Small intestine (tissue), 7 donors: ENCODE results near the gene NR2F1-AS1. TPM values are rescaled to one million over a fixed set of nuclear protein-coding genes. Genes with fewer than 3 reads are reported as not detected.
"Not testable (repeated sequence)": the region's sequence is repeated elsewhere in the genome, so short reads cannot be mapped to it uniquely, and the experiment has no call there.

Experiments used
- DNase-seq, 2 donors: peaks; one replicate each; pipeline versions ENCODE4 v3.0.0 to v3.0.0-alpha.2; 2013
- FAIRE-seq: peaks from 2 replicates; lab custom pipeline; 2012; peaks lifted over from hg19 to GRCh38; lab: Jason Lieb, UNC
- H3K27ac ChIP-seq, 3 donors: one replicate each; pipeline ENCODE4 v1.5.1; 2013; ENCODE audit warnings: low read length in 2 of 3, mild to moderate bottlenecking in 2 of 3, control low read depth in 1 of 3, inconsistent platforms in 1 of 3, low read depth in 1 of 3, moderate library complexity in 1 of 3
- H3K27me3 ChIP-seq, 3 donors: one replicate each; pipeline ENCODE4 v1.6.1; 2013; ENCODE audit warnings: low read length in 3 of 3, inconsistent platforms in 1 of 3; ENCODE audit not compliant: control insufficient read depth in 3 of 3, insufficient read depth in 3 of 3
- H3K36me3 ChIP-seq, 3 donors: one replicate each; pipeline ENCODE4 v1.6.1; 2013; ENCODE audit warnings: low read length in 3 of 3, inconsistent platforms in 1 of 3, low read depth in 1 of 3, mild to moderate bottlenecking in 1 of 3, moderate library complexity in 1 of 3; ENCODE audit not compliant: control insufficient read depth in 3 of 3, insufficient read depth in 2 of 3
- H3K4me1 ChIP-seq, 3 donors: one replicate each; pipeline ENCODE4 v1.6.1; 2013; ENCODE audit warnings: low read length in 2 of 3, inconsistent platforms in 1 of 3, low read depth in 1 of 3, mild to moderate bottlenecking in 1 of 3, moderate library complexity in 1 of 3; ENCODE audit not compliant: control insufficient read depth in 3 of 3, insufficient read depth in 2 of 3
- H3K4me3 ChIP-seq, 3 donors: one replicate each; pipeline ENCODE4 v1.5.1; 2013; ENCODE audit warnings: low read length in 3 of 3, control low read depth in 1 of 3, inconsistent platforms in 1 of 3, low read depth in 1 of 3, mild to moderate bottlenecking in 1 of 3, moderate library complexity in 1 of 3
- H3K9me3 ChIP-seq, 2 donors: one replicate each; pipeline ENCODE4 v1.6.1; 2013; ENCODE audit warnings: low read depth in 1 of 2, low read length in 1 of 2; ENCODE audit not compliant: control insufficient read depth in 2 of 2, insufficient read depth in 1 of 2
- whole genome bisulfite sequencing, 3 donors: extraction: QIAGEN DNeasy Blood & Tissue Kit; methylation state at CpG; one replicate each; pipeline ENCODE4 v1.1.7; 2013; 5-methylcytosine and 5-hydroxymethylcytosine counted together
- polyA plus RNA-seq, 4 donors: library from polyadenylated mRNA; stranded (reverse) in 3 of 4; unstranded in 1 of 4; fragments of 200-250 nt in 3 of 4; fragments of 120-200 nt in 1 of 4; gene quantifications; one replicate each; pipeline versions ENCODE4 v1.2.1 to v1.2.3, GENCODE V29; 2013
- donor health status: healthy with polysubstance abuse.
- donor health status: control.
- donor health status: control.
- donor health status: Bipolar disorder and iron deficiency.
- donor health status: healthy.

NR2F1-AS1 gene
- polyA plus RNA-seq, 4 donors, result 0.89 to 7.0 (median 4.0) TPM

DNA sequence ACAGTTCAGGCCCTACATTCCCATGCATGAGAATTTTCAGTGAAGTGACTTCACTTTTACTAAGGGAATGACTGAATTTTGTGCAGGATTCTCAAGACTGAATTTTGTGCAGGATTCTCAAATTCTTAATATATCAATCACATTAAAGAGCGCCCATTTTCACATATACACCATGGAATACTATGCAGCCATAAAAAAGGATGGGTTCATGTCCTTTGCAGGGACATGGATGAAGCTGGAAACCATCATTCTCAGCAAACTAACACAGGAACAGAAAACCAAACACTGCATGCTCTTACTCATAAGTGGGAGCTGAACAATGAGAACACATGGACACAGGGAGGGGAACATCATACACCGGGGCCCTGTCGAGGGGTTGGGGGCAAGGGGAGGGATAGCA, 31.4 kb downstream of the NR2F1-AS1 start:
- FAIRE-seq, H3K27me3 ChIP-seq, H3K9me3 ChIP-seq, H3K4me3 ChIP-seq, H3K27ac ChIP-seq, DNase-seq, H3K4me1 ChIP-seq, H3K36me3 ChIP-seq: not testable (repeated sequence)
- 89 to 94% (median 91%) methylated on average over 3 of the region's 3 CpGs for WGBS, 3 donors

DNA sequence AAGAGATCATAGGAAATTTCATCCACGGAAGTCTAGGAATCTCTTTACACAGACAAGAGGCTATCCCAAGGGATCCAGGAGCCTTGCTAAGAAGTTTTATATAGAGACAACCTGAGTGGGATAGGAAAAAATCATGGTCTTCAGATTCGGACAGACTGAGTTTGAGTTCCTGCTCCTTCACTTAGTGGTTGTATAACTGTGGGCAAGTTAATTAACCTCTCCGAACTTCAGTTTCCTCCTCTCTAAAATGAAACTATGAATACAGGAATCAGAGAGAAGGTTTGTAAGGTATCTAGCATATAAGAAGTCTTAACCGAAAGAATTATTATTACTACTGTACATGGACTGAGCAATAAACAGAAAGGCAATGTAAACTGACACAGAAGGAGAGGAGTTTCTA, 35.1 kb downstream of the NR2F1-AS1 start:
- H3K4me1 ChIP-seq, result no peaks in the 10 kb centered on the region
- H3K27ac ChIP-seq, result no peak overlapping the region
- DNase-seq (no peak), FAIRE-seq (no peak)
- H3K36me3 ChIP-seq, result no peaks in the 10 kb centered on the region
- no peaks in the 10 kb centered on the region for H3K9me3 ChIP-seq
- H3K4me3 ChIP-seq, result no peak overlapping the region
- 77 to 85% (median 82%) methylated on average over 4 of the region's 4 CpGs for WGBS, 3 donors
- no peaks in the 10 kb centered on the region for H3K27me3 ChIP-seq

DNA sequence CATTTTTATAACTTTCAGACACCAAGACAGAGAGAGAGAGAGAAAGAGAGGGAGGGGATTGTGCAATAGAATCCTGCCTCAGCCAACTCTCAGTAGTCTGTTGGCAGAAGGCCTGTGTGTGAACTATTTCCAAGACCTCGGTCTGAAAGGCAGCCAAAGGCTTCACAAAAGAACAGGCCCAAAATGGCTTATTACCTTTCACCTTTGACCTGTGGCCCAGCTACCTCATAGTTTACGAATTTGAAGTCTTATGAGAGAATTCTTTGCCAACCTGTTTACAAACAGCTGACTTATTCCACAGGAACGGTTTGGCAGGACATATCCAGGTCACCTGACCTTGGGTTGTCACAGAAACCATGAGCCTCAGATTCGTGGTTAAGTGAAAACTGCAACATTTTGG, 48.6 kb downstream of the NR2F1-AS1 start:
- H3K27ac ChIP-seq, result no peak overlapping the region
- no peak overlapping the region for H3K4me3 ChIP-seq
- H3K4me1 ChIP-seq, result no peaks in the 10 kb centered on the region
- H3K36me3 ChIP-seq, result no peaks in the 10 kb centered on the region
- FAIRE-seq (no peak), DNase-seq (peak in 1 of 2 donors; percentile 2)
- no peaks in the 10 kb centered on the region for H3K27me3 ChIP-seq
- H3K9me3 ChIP-seq, result peaks cover 0 to 3% of the 10 kb centered on the region in 2 donors
- 23 to 43% (median 24%) methylated on average over 4 of the region's 4 CpGs for WGBS, 3 donors

DNA sequence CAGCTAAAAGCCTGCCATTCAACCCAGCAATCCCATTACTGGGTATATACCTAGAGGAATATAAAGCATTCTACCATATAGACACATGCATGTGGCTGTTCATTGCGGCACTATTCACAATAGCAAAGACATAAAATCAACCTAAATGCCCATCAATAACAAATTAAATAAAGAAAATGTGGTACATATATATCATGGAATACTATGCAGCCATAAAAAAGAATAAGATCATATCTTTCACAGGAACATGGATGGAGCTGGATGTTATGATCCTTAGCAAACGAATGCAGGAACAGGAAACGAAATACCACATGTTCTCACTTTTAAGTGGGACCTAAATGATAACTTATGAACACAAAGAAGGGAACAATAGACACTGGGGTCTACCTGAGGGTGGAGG, 59.2 kb downstream of the NR2F1-AS1 start:
- H3K27me3 ChIP-seq, H3K27ac ChIP-seq, H3K4me3 ChIP-seq, DNase-seq, H3K4me1 ChIP-seq, FAIRE-seq: not testable (repeated sequence)
- Histone ChIP-seq H3K9me3 (peaks cover 0 to 19% of the 10 kb centered on the region in 2 donors), H3K36me3 (peaks cover 0 to 10% (median 0%) of the 10 kb centered on the region in 3 donors)
- WGBS, 3 donors, result 77 to 94% (median 90%) methylated on average over 3 of the region's 3 CpGs

DNA sequence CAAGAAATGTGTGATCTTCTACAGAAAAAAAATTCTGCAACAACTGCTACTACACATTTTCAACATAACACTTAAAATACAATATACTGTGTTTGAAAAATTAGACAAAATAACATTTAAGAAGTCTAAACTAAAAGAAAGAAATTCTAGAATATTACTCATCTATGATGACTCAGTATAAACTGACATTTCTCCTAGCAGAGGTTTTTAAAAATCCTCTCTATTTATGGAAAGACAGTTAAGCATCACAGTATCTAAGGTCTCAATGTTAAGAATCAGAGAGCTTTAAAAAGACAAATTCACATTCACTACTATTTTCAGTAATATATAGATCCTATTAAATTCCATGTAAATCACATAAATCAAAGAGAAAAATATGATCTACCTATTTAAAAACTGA, 61.3 kb downstream of the NR2F1-AS1 start:
- no peak for FAIRE-seq
- Histone ChIP-seq H3K4me3 (no peak overlapping the region), H3K27ac (no peak overlapping the region), H3K4me1 (no peaks in the 10 kb centered on the region), H3K36me3 (peaks cover 0 to 10% (median 0%) of the 10 kb centered on the region in 3 donors), H3K9me3 (peaks cover 0 to 19% of the 10 kb centered on the region in 2 donors), H3K27me3 (no peaks in the 10 kb centered on the region)
- DNase-seq, result no peak

DNA sequence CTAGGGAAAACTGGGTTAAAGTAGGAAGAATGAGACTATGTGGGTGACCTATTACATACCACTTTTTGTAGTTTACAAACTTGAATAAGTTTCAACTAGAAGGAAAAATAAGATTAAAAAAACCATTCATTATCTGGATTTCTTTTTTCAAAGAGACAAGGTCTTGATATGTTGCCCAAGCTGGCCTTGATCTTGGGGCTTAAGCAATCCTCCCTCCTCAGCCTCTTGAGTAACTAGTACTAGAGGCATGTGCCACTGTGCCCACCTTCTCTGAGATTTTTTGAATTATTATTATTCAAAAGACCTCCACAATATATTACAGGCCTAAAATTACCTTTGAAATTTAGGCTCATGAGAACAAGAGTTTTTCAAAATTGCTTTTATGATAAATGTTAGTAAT, 63.2 kb downstream of the NR2F1-AS1 start:
- DNase-seq, result no peak
- Histone ChIP-seq H3K4me1 (no peaks in the 10 kb centered on the region), H3K27me3 (no peaks in the 10 kb centered on the region), H3K4me3 (no peak overlapping the region), H3K36me3 (peaks cover 0 to 3% (median 0%) of the 10 kb centered on the region in 3 donors), H3K27ac (no peak overlapping the region), H3K9me3 (peaks cover 0 to 11% of the 10 kb centered on the region in 2 donors)
- no peak for FAIRE-seq

DNA sequence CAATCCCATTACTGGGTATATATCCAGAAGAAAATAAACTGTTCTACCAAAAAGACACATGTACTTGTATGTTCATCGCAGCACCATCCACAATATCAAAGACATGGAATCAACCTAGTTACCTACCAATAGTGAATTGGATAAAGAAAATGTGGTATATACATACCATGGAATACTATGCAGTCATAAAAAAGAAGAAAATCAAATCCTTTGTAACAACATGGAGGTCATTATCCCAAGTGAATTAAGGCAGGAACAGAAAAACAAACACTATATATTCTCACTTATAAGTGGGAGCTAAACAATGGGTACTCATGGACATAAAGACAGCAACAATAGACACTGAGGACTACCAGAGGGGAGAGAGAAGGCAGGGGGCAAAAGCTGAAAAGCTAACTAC, 67.7 kb downstream of the NR2F1-AS1 start:
- Histone ChIP-seq H3K9me3 (no peaks in the 10 kb centered on the region), H3K4me3 (no peak overlapping the region), H3K4me1 (no peaks in the 10 kb centered on the region), H3K36me3 (no peaks in the 10 kb centered on the region), H3K27ac (no peak overlapping the region), H3K27me3 (no peaks in the 10 kb centered on the region)
- 87 to 92% (median 88%) methylated on average over 1 of the region's 1 CpG for WGBS, 3 donors
- FAIRE-seq (no peak), DNase-seq (no peak)

DNA sequence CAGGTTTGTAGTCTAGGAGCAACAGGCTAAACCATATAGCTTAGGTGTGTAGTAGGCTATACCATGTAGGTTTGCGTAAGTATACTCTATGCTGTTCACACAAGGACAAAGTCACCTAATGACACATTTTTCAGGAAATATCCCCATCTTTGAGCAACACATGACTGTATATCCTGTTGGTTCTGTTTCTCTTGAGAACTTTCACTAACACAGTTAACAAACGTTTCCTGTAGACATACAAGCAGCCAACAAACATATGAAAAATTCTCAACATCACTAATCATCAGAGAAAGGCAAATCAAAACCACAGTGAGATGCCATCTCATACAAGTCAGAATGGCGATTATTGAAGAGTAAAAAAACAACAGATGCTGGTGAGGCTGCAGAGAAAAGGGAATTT, 68.2 kb downstream of the NR2F1-AS1 start:
- H3K27me3 ChIP-seq, result no peaks in the 10 kb centered on the region
- no peak for FAIRE-seq
- no peak overlapping the region for H3K4me3 ChIP-seq
- no peak for DNase-seq
- no peak overlapping the region for H3K27ac ChIP-seq
- no peaks in the 10 kb centered on the region for H3K9me3 ChIP-seq
- WGBS, 3 donors, result 73 to 79% (median 75%) methylated on average over 3 of the region's 3 CpGs
- no peaks in the 10 kb centered on the region for H3K36me3 ChIP-seq
- H3K4me1 ChIP-seq, result no peaks in the 10 kb centered on the region

DNA sequence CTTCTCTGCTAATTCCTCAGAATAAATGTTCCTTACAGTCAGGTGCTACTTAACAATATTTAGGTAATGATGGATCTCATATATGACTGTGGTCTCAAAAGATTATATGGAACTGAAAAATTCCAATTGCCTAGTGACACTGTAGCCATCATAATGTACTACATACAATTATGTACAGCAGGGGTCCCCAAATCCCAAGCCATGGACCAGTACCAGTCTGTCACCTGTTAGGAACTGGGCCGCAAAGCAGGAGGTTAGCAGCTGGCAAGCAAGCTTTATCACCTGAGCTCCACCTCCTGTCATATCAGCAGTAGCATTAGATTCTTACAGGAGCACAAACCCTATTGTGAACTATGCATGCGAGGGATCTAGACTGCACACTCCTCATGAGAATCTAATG, 69.6 kb downstream of the NR2F1-AS1 start:
- Histone ChIP-seq H3K9me3 (no peaks in the 10 kb centered on the region), H3K4me1 (no peaks in the 10 kb centered on the region), H3K27ac (no peak overlapping the region), H3K27me3 (no peaks in the 10 kb centered on the region), H3K36me3 (no peaks in the 10 kb centered on the region), H3K4me3 (no peak overlapping the region)
- DNase-seq (peak in 1 of 2 donors; percentile 2), FAIRE-seq (no peak)
- 58 to 87% (median 72%) methylated on average over 2 of the region's 2 CpGs for WGBS, 3 donors
